CD14-positive monocyte (primary cell): ENCODE data around the gene POC1A. TPM values are rescaled to one million over a fixed set of nuclear protein-coding genes. Genes with fewer than 3 reads are reported as not detected.

ENCODE experiments used
- DNase-seq, 3 donors: peaks; one replicate each; pipeline ENCODE4 v3.0.0-alpha.2; 2011 to 2022
- H2AFZ ChIP-seq: 2 replicates; pipeline ENCODE4 v1.6.0; 2012; ENCODE audit warnings: mild to moderate bottlenecking, low read depth, low read length, inconsistent platforms; ENCODE audit not compliant: insufficient read depth, poor library complexity, severe bottlenecking
- H3K27ac ChIP-seq, 2 donors: 1 replicate in 1 of 2; 2 replicates in 1 of 2; pipeline ENCODE4 v1.5.1; 2012 to 2013; ENCODE audit warnings: low read length in 2 of 2, control low read depth in 1 of 2, inconsistent platforms in 1 of 2, low read depth in 1 of 2, mild to moderate bottlenecking in 1 of 2
- H3K27me3 ChIP-seq, 2 donors: one replicate each; pipeline versions ENCODE4 v1.6.0 to v1.6.1; 2011 to 2013; ENCODE audit warnings: low read length in 2 of 2; ENCODE audit not compliant: control insufficient read depth in 2 of 2, insufficient read depth in 2 of 2
- H3K36me3 ChIP-seq, 2 donors: replicated peaks in 1 of 2; 1 replicate in 1 of 2; 2 replicates in 1 of 2; pipeline versions ENCODE4 v1.5.1 to v1.6.1; 2012 to 2013; ENCODE audit warnings: low read length in 2 of 2, control low read depth in 1 of 2, inconsistent platforms in 1 of 2, mild to moderate bottlenecking in 1 of 2; ENCODE audit not compliant: insufficient read depth in 2 of 2, control insufficient read depth in 1 of 2
- H3K4me1 ChIP-seq, 2 donors: 1 replicate in 1 of 2; 2 replicates in 1 of 2; pipeline versions ENCODE4 v1.5.1 to v1.6.1; 2012 to 2013; ENCODE audit warnings: low read length in 2 of 2, control low read depth in 1 of 2, inconsistent platforms in 1 of 2, mild to moderate bottlenecking in 1 of 2, moderate library complexity in 1 of 2; ENCODE audit not compliant: insufficient read depth in 2 of 2, control insufficient read depth in 1 of 2
- H3K4me2 ChIP-seq: replicated peaks from 2 replicates; pipeline ENCODE3; 2012; ENCODE audit warnings: low read length, moderate library complexity, mild to moderate bottlenecking; ENCODE audit not compliant: poor library complexity, severe bottlenecking; ENCODE audit errors: extremely low read depth
- H3K4me3 ChIP-seq, 3 experiments: fragments of 200-600 bp in 1 of 3; sonication (generic) in 1 of 3; replicated peaks in 1 of 3; 1 replicate in 2 of 3; 2 replicates in 1 of 3; pipeline ENCODE4 v1.5.1; 2011 to 2013; ENCODE audit warnings: low read length in 3 of 3, mild to moderate bottlenecking in 3 of 3, control low read depth in 2 of 3, low read depth in 2 of 3, inconsistent platforms in 1 of 3, moderate library complexity in 1 of 3
- H3K79me2 ChIP-seq: 2 replicates; pipeline ENCODE4 v1.6.0; 2012; ENCODE audit warnings: mild to moderate bottlenecking, control low read depth, inconsistent platforms, low read length, moderate library complexity; ENCODE audit not compliant: insufficient read depth
- H3K9ac ChIP-seq: 2 replicates; pipeline ENCODE4 v1.6.0; 2017; ENCODE audit warnings: low read length, mild to moderate bottlenecking; ENCODE audit not compliant: insufficient read depth, poor library complexity, severe bottlenecking
- H3K9me3 ChIP-seq, 2 donors: replicated peaks in 1 of 2; 1 replicate in 1 of 2; 2 replicates in 1 of 2; pipeline versions ENCODE4 v1.5.1 to v1.6.1; 2012 to 2013; ENCODE audit warnings: low read length in 2 of 2, control low read depth in 1 of 2; ENCODE audit not compliant: control insufficient read depth in 1 of 2, insufficient read depth in 1 of 2
- H4K20me1 ChIP-seq: 2 replicates; pipeline ENCODE4 v1.6.0; 2012; ENCODE audit warnings: mild to moderate bottlenecking, low read length, control low read depth, moderate library complexity; ENCODE audit not compliant: insufficient read depth
- H3K27ac Mint-ChIP-seq, 7 donors: one replicate each; pipeline ENCODE4 v1.8.0; 2020; ENCODE audit warnings: mild to moderate bottlenecking in 7 of 7, mixed read lengths in 7 of 7, moderate library complexity in 6 of 7, inconsistent platforms in 2 of 7
- H3K27me3 Mint-ChIP-seq, 3 donors: one replicate each; pipeline ENCODE4 v1.8.0; 2021 to 2022; ENCODE audit warnings: low read depth in 3 of 3, mild to moderate bottlenecking in 3 of 3, mixed read lengths in 3 of 3, moderate library complexity in 3 of 3, inconsistent platforms in 1 of 3
- H3K36me3 Mint-ChIP-seq, 2 donors: one replicate each; pipeline ENCODE4 v1.8.0; 2020; ENCODE audit warnings: mixed read lengths in 2 of 2, inconsistent platforms in 1 of 2, mild to moderate bottlenecking in 1 of 2
- H3K4me1 Mint-ChIP-seq: one replicate; pipeline ENCODE4 v1.8.0; 2020; ENCODE audit warnings: mild to moderate bottlenecking, mixed read lengths
- H3K4me3 Mint-ChIP-seq, 2 donors: one replicate each; pipeline ENCODE4 v1.8.0; 2020; ENCODE audit warnings: mild to moderate bottlenecking in 2 of 2, mixed read lengths in 2 of 2, moderate library complexity in 1 of 2
- H3K9me3 Mint-ChIP-seq, 7 donors: one replicate each; pipeline ENCODE4 v1.8.0; 2020 to 2022; ENCODE audit warnings: mixed read lengths in 7 of 7, mild to moderate bottlenecking in 6 of 7, moderate library complexity in 6 of 7, inconsistent platforms in 2 of 7
- CTCF ChIP-seq: fragments of 200-600 bp; IDR thresholded peaks from one replicate; pipeline ENCODE4 v1.8.0; 2022; ENCODE audit warnings: antibody characterized with exemption, mild to moderate bottlenecking
- WGBS: methylation state at CpG from one replicate; pipeline ENCODE4 v1.1.5; 2013; ENCODE audit warnings: missing lambda C conversion rate; ENCODE audit not compliant: insufficient coverage; 5-methylcytosine and 5-hydroxymethylcytosine counted together
- intact Hi-C, 2 donors: fragments of 100-400 bp; cut with micrococcal nuclease; formaldehyde crosslinking; loops; one replicate each; pipeline versions ENCODE4 v1.15.0 to v1.15.1; 2023
- polyA plus RNA-seq, 3 donors: library from polyadenylated mRNA; depleted of rRNA in 1 of 3; unstranded in 2 of 3; stranded (reverse) in 1 of 3; fragments of 300-500 nt in 2 of 3; fragments of >200 nt in 1 of 3; fragmentation: Illumina TruSeq in 2 of 3; gene quantifications; 1 replicate in 2 of 3; 2 replicates in 1 of 3; pipeline ENCODE4 v1.2.3, GENCODE V29; 2012 to 2021

Gene POC1A
- polyA plus RNA-seq, 3 donors = 1.2 to 2.0 (median 1.5) TPM

GRCh38 chr3:52030714-52031310 lies 123.4 kb downstream of the POC1A start:
- H3K9ac ChIP-seq = no peak overlapping the region
- H3K27me3 Mint-ChIP-seq = peaks cover 0 to 3% (median 3%) of the 10 kb centered on the region in 3 donors
- no peak overlapping the region for H3K4me2 ChIP-seq
- H3K36me3 Mint-ChIP-seq = no peaks in the 10 kb centered on the region
- H2AFZ ChIP-seq = no peak overlapping the region
- no peaks in the 10 kb centered on the region for H3K9me3 Mint-ChIP-seq
- H4K20me1 ChIP-seq = no peaks in the 10 kb centered on the region
- no peak overlapping the region for H3K4me3 ChIP-seq
- no peaks in the 10 kb centered on the region for H3K4me1 Mint-ChIP-seq
- H3K27me3 ChIP-seq = no peaks in the 10 kb centered on the region
- H3K27ac ChIP-seq = no peak overlapping the region
- no peaks in the 10 kb centered on the region for H3K36me3 ChIP-seq
- no peak overlapping the region for H3K4me3 Mint-ChIP-seq
- no peak overlapping the region for H3K27ac Mint-ChIP-seq
- WGBS = 98% methylated on average over 4 of the region's 11 CpGs
- intact Hi-C loops = no loop called here
- H3K79me2 ChIP-seq = no peaks in the 10 kb centered on the region
- DNase-seq = no peak
- no peaks in the 10 kb centered on the region for H3K4me1 ChIP-seq
- no peak for TF ChIP-seq CTCF
- no peaks in the 10 kb centered on the region for H3K9me3 ChIP-seq

- H3K4me1 ChIP-seq = no peaks in the 10 kb centered on the region
- no peak overlapping the region for H3K4me3 Mint-ChIP-seq
- no peaks in the 10 kb centered on the region for H3K79me2 ChIP-seq
- no peaks in the 10 kb centered on the region for H3K9me3 Mint-ChIP-seq
- H3K4me3 ChIP-seq = no peak overlapping the region
- intact Hi-C loops = no loop called here
- 89% methylated on average over 10 of the region's 10 CpGs for WGBS
- DNase-seq = no peak
- H3K27me3 Mint-ChIP-seq = peaks cover 0 to 4% (median 1%) of the 10 kb centered on the region in 3 donors
- no peaks in the 10 kb centered on the region for H3K36me3 ChIP-seq
- no peaks in the 10 kb centered on the region for H3K36me3 Mint-ChIP-seq
- no peak overlapping the region for H3K4me2 ChIP-seq
- no peaks in the 10 kb centered on the region for H3K9me3 ChIP-seq
- H3K9ac ChIP-seq = no peak overlapping the region
- H4K20me1 ChIP-seq = no peaks in the 10 kb centered on the region
- H2AFZ ChIP-seq = no peak overlapping the region
- no peak overlapping the region for H3K27ac Mint-ChIP-seq
- H3K27ac ChIP-seq = no peak overlapping the region
- TF ChIP-seq CTCF = no peak
- no peaks in the 10 kb centered on the region for H3K27me3 ChIP-seq
- no peaks in the 10 kb centered on the region for H3K4me1 Mint-ChIP-seq
Measured at GRCh38 chr3:52029535-52029934, 124.7 kb downstream of the POC1A start.
